ENCODE results near the gene PLEKHD1. TPM values are rescaled to one million over a fixed set of nuclear protein-coding genes. Genes with fewer than 3 reads are reported as not detected.
A peak's percentile ranks its signal among the peaks of the same experiment; 100 is the strongest.

PLEKHD1 gene
- total and polyA plus RNA-seq, 4 donors, result 0.05 to 0.08 (median 0.06) TPM; not detected in 1

DNA sequence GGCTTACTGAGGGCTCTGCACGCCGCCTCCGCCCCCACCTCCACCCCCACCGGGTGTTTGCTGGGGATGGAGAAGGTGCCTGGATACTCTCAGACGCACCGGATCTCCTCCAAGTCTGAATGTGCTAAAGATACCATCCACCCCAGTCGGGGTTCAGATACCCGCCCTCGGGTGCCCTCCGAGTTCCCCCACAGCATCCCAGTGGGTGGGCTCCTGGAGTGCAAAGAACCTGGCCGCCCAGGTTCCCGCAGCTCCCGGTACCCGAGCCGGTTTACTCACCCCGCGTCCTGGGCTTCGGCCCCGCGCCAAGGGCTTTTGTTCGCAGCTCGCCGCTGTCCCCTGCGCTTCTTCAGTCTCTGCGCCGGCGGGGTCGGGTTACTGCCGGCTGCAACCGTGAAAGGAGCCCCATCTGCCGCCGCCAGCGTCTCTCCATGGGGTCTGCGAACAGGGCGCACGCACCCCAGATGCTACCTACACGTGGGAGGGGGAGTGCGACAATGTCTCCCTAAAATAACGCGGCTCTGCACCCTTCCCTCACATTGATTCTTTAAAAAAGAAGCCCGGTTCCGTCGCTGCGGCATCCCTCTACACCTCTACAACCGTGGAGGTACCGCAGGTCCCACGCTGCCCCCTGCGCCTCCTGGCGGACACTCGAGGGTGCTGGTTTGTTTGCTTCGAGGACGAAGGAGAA lies 89.9 kb downstream of the PLEKHD1 start, which contains the start of gene CCDC177:
Gene CCDC177 (minus strand): TSS at position 609 of the 691 bp plus-strand sequence. CDS start 1,249 bp downstream, outside the sequence.
- H3K36me3 ChIP-seq (ENCODE audit: control insufficient read depth in 4 of 4, insufficient read depth in 3 of 4, low read depth in 1 of 4, low read length in 3 of 4), result no peaks in the 10 kb centered on the region
- H3K9ac ChIP-seq (ENCODE audit: low read depth in 1 of 2, low read length in 2 of 2), result no peak within 1 kb of the TSS
- no peak within 1 kb of the TSS for H3K27ac ChIP-seq (ENCODE audit: low read depth in 1 of 2, low read length in 2 of 2)
- TF ChIP-seq, protein P1, sequence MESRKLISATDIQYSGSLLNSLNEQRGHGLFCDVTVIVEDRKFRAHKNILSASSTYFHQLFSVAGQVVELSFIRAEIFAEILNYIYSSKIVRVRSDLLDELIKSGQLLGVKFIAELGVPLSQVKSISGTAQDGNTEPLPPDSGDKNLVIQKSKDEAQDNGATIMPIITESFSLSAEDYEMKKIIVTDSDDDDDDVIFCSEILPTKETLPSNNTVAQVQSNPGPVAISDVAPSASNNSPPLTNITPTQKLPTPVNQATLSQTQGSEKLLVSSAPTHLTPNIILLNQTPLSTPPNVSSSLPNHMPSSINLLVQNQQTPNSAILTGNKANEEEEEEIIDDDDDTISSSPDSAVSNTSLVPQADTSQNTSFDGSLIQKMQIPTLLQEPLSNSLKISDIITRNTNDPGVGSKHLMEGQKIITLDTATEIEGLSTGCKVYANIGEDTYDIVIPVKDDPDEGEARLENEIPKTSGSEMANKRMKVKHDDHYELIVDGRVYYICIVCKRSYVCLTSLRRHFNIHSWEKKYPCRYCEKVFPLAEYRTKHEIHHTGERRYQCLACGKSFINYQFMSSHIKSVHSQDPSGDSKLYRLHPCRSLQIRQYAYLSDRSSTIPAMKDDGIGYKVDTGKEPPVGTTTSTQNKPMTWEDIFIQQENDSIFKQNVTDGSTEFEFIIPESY (IDR thresholded peaks at IDR 0.05), result no peak
- TF ChIP-seq EGR1 (IDR thresholded peaks at IDR 0.05; ENCODE audit: low read depth in 2 of 2) (no peak), HNF4A (conservative IDR thresholded peaks at IDR 0.05) (no peak), FOXA1 (IDR thresholded peaks at IDR 0.05) (no peak), NR2F2 (IDR thresholded peaks at IDR 0.05) (no peak), RXRA (IDR thresholded peaks at IDR 0.05) (no peak), FOXA2 (IDR thresholded peaks at IDR 0.05) (no peak), RAD21 (IDR thresholded peaks at IDR 0.05) (peak; percentile 83 to 85), SP1 (IDR thresholded peaks at IDR 0.05) (no peak)
- TF ChIP-seq, protein P2, sequence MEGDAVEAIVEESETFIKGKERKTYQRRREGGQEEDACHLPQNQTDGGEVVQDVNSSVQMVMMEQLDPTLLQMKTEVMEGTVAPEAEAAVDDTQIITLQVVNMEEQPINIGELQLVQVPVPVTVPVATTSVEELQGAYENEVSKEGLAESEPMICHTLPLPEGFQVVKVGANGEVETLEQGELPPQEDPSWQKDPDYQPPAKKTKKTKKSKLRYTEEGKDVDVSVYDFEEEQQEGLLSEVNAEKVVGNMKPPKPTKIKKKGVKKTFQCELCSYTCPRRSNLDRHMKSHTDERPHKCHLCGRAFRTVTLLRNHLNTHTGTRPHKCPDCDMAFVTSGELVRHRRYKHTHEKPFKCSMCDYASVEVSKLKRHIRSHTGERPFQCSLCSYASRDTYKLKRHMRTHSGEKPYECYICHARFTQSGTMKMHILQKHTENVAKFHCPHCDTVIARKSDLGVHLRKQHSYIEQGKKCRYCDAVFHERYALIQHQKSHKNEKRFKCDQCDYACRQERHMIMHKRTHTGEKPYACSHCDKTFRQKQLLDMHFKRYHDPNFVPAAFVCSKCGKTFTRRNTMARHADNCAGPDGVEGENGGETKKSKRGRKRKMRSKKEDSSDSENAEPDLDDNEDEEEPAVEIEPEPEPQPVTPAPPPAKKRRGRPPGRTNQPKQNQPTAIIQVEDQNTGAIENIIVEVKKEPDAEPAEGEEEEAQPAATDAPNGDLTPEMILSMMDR (IDR thresholded peaks at IDR 0.05; ENCODE audit: low read depth, low read length, missing input control), result peak; percentile 74
- TF ChIP-seq, protein P3, sequence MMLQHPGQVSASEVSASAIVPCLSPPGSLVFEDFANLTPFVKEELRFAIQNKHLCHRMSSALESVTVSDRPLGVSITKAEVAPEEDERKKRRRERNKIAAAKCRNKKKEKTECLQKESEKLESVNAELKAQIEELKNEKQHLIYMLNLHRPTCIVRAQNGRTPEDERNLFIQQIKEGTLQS (IDR thresholded peaks at IDR 0.05), result no peak
- TF ChIP-seq, protein P4, sequence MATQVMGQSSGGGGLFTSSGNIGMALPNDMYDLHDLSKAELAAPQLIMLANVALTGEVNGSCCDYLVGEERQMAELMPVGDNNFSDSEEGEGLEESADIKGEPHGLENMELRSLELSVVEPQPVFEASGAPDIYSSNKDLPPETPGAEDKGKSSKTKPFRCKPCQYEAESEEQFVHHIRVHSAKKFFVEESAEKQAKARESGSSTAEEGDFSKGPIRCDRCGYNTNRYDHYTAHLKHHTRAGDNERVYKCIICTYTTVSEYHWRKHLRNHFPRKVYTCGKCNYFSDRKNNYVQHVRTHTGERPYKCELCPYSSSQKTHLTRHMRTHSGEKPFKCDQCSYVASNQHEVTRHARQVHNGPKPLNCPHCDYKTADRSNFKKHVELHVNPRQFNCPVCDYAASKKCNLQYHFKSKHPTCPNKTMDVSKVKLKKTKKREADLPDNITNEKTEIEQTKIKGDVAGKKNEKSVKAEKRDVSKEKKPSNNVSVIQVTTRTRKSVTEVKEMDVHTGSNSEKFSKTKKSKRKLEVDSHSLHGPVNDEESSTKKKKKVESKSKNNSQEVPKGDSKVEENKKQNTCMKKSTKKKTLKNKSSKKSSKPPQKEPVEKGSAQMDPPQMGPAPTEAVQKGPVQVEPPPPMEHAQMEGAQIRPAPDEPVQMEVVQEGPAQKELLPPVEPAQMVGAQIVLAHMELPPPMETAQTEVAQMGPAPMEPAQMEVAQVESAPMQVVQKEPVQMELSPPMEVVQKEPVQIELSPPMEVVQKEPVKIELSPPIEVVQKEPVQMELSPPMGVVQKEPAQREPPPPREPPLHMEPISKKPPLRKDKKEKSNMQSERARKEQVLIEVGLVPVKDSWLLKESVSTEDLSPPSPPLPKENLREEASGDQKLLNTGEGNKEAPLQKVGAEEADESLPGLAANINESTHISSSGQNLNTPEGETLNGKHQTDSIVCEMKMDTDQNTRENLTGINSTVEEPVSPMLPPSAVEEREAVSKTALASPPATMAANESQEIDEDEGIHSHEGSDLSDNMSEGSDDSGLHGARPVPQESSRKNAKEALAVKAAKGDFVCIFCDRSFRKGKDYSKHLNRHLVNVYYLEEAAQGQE (IDR thresholded peaks at IDR 0.05), result no peak
- no peaks in the 10 kb centered on the region for H3K9me3 ChIP-seq (ENCODE audit: control insufficient read depth in 4 of 4, low read length in 3 of 4)
- WGBS, result 2% methylated on average over 52 of the region's 52 CpGs
- peaks cover 0 to 16% (median 8%) of the 10 kb centered on the region in 4 donors for H3K27me3 ChIP-seq (ENCODE audit: control insufficient read depth in 4 of 4, insufficient read depth in 4 of 4, low read length in 3 of 4)
- peaks cover 8 to 33% (median 16%) of the 10 kb centered on the region in 4 donors for H3K4me1 ChIP-seq (ENCODE audit: control insufficient read depth in 4 of 4, insufficient read depth in 4 of 4, low read length in 3 of 4)
- no peak within 1 kb of the TSS for H3K4me3 ChIP-seq (ENCODE audit: low read depth in 1 of 3, low read length in 3 of 3)
- DNase-seq (ENCODE audit: low spot score), result peak; percentile 64

DNA sequence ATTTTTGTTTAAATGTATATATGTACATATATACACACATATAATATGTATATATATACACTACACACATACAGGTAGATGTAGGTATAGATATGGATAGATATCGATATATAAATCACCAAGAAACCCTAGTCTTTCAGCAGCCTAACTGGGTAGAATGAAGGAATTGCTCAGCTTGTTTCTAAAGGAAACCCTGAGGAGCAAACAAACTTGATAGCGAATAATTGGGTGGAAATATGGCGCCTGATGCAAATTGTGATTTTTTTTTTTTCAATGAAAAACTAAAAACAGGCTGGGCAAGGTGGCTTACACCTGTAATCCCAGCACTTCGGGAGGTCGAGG lies 90.4 kb downstream of the PLEKHD1 start:
- peaks cover 8 to 33% (median 16%) of the 10 kb centered on the region in 4 donors for H3K4me1 ChIP-seq (ENCODE audit: control insufficient read depth in 4 of 4, insufficient read depth in 4 of 4, low read length in 3 of 4)
- H3K9ac ChIP-seq (ENCODE audit: low read depth in 1 of 2, low read length in 2 of 2), result no peak overlapping the region
- no peaks in the 10 kb centered on the region for H3K9me3 ChIP-seq (ENCODE audit: control insufficient read depth in 4 of 4, low read length in 3 of 4)
- no peak for DNase-seq (ENCODE audit: low spot score)
- no peaks in the 10 kb centered on the region for H3K36me3 ChIP-seq (ENCODE audit: control insufficient read depth in 4 of 4, insufficient read depth in 3 of 4, low read depth in 1 of 4, low read length in 3 of 4)
- TF ChIP-seq HNF4A (conservative IDR thresholded peaks at IDR 0.05) (no peak), JUND (IDR thresholded peaks at IDR 0.05) (no peak), FOXA2 (IDR thresholded peaks at IDR 0.05) (no peak), TAF1 (conservative IDR thresholded peaks at IDR 0.05) (no peak), SP1 (IDR thresholded peaks at IDR 0.05) (no peak)
- TF ChIP-seq, protein P5, sequence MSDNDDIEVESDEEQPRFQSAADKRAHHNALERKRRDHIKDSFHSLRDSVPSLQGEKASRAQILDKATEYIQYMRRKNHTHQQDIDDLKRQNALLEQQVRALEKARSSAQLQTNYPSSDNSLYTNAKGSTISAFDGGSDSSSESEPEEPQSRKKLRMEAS (IDR thresholded peaks at IDR 0.05), result no peak
- no peak overlapping the region for H3K27ac ChIP-seq (ENCODE audit: low read depth in 1 of 2, low read length in 2 of 2)
- 42% methylated on average over 5 of the region's 5 CpGs for WGBS
- H3K27me3 ChIP-seq (ENCODE audit: control insufficient read depth in 4 of 4, insufficient read depth in 4 of 4, low read length in 3 of 4), result peaks cover 0 to 16% (median 7%) of the 10 kb centered on the region in 4 donors
- no peak overlapping the region for H3K4me3 ChIP-seq (ENCODE audit: low read depth in 1 of 3, low read length in 3 of 3)

All from liver (tissue), 9 donors.